22Rv1 (cell line): ENCODE data around the gene BCL3.

Experiments used
- H3K27ac ChIP-seq: fragments of 450-650 bp; 2 replicates; pipeline ENCODE4 v1.5.1; 2017
- CTCF ChIP-seq: fragments of 450-650 bp; IDR thresholded peaks from 2 replicates; pipeline ENCODE4 v1.5.1; 2017; ENCODE audit warnings: mild to moderate bottlenecking
- ZFX ChIP-seq: fragments of 450-650 bp; IDR thresholded peaks from 2 replicates; pipeline ENCODE4 v1.6.1; 2017; ENCODE audit warnings: antibody characterized with exemption, borderline replicate concordance

Gene BCL3

GRCh38 chr19:44757057-44757734 lies 8.7 kb downstream of the BCL3 start:
- H3K27ac ChIP-seq: no peak overlapping the region

GRCh38 chr19:44757735-44758505 lies 9.4 kb downstream of the BCL3 start:
- no peak for TF ChIP-seq CTCF
- TF ChIP-seq ZFX: no peak
- no peak overlapping the region for H3K27ac ChIP-seq

More at GRCh38 chr19:44757057-44757734, 8.7 kb downstream of the BCL3 start:
- TF ChIP-seq ZFX (no peak), CTCF (no peak)

GRCh38 chr19:44758596-44758995 lies 10.1 kb downstream of the BCL3 start:
- TF ChIP-seq ZFX: no peak
- no peak for TF ChIP-seq CTCF
- no peak overlapping the region for H3K27ac ChIP-seq

- no peak for TF ChIP-seq CTCF
- TF ChIP-seq ZFX: no peak
- H3K27ac ChIP-seq: no peak overlapping the region
Observed at GRCh38 chr19:44759083-44759804, 10.7 kb downstream of the BCL3 start.

GRCh38 chr19:44762038-44762437 lies 13.5 kb downstream of the BCL3 start:
- no peak overlapping the region for H3K27ac ChIP-seq
- no peak for TF ChIP-seq ZFX
- TF ChIP-seq CTCF: no peak

- TF ChIP-seq CTCF: no peak
- no peak for TF ChIP-seq ZFX
- H3K27ac ChIP-seq: no peak overlapping the region
Observed at GRCh38 chr19:44765033-44765948, 16.8 kb downstream of the BCL3 start.
